Measurements from ENCODE around the gene THSD4. TPM values are rescaled to one million over a fixed set of nuclear protein-coding genes. Genes with fewer than 3 reads are reported as not detected.

The THSD4 gene
- total and polyA plus RNA-seq, 2 donors (not counting 1 experiment from before 2014, with no cell fraction given): 43.1 to 95.5 TPM

GRCh38 chr15:71753346-71753745, 638.1 kb downstream of the THSD4 start:
- H3K4me2 ChIP-seq (ENCODE audit: extremely low read depth, insufficient read depth, low read length): no peak overlapping the region

DNA sequence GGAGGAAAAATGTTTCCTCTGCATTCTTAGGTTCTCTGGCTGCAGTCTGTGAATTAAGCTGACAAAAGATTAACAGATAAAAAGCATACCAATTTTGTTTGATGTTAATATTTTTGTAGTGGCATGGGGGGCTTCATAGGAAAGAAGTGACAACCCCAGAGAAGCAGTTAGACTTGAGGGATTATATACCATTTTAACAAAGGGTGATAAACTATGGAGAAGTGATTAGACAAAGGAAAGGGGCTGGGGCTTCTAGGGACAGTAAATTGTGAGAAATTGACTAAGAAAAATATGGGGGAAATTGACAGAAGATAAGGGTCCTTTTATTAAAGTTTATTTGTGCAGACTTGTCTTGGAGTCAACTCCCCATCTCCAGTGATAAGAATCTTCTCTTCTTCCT, 639.4 kb downstream of the THSD4 start:
- H4K20me1 ChIP-seq (ENCODE audit: control insufficient read depth, extremely low read depth, insufficient read depth, low read length): no peaks in the 10 kb centered on the region
- H3K79me2 ChIP-seq (ENCODE audit: control insufficient read depth, insufficient read depth, low read length): no peaks in the 10 kb centered on the region
- no peak overlapping the region for H2AFZ ChIP-seq (ENCODE audit: low read length)
- H3K4me2 ChIP-seq (ENCODE audit: extremely low read depth, insufficient read depth, low read length): no peak overlapping the region
- no peaks in the 10 kb centered on the region for H3K9me3 ChIP-seq (ENCODE audit: control insufficient read depth, insufficient read depth, low read depth, low read length)
- H3K27me3 ChIP-seq (ENCODE audit: control insufficient read depth, insufficient read depth, low read length): no peaks in the 10 kb centered on the region
- no peaks in the 10 kb centered on the region for H3K36me3 ChIP-seq (ENCODE audit: control insufficient read depth, insufficient read depth, low read length)
- TF ChIP-seq EZH2 (IDR thresholded peaks at IDR 0.05; ENCODE audit: low read length, missing control alignments): no peak
- TF ChIP-seq, protein P1, sequence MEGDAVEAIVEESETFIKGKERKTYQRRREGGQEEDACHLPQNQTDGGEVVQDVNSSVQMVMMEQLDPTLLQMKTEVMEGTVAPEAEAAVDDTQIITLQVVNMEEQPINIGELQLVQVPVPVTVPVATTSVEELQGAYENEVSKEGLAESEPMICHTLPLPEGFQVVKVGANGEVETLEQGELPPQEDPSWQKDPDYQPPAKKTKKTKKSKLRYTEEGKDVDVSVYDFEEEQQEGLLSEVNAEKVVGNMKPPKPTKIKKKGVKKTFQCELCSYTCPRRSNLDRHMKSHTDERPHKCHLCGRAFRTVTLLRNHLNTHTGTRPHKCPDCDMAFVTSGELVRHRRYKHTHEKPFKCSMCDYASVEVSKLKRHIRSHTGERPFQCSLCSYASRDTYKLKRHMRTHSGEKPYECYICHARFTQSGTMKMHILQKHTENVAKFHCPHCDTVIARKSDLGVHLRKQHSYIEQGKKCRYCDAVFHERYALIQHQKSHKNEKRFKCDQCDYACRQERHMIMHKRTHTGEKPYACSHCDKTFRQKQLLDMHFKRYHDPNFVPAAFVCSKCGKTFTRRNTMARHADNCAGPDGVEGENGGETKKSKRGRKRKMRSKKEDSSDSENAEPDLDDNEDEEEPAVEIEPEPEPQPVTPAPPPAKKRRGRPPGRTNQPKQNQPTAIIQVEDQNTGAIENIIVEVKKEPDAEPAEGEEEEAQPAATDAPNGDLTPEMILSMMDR (conservative IDR thresholded peaks at IDR 0.05 in 1 of 2, IDR thresholded peaks at IDR 0.05 in 1 of 2; ENCODE audit: low read depth in 1 of 2, low read length in 2 of 2): no peak
- DNase-seq (ENCODE audit: low read depth in 2 of 2): no peak
- H3K4me1 ChIP-seq (ENCODE audit: control insufficient read depth, extremely low read depth, insufficient read depth, low read length): no peaks in the 10 kb centered on the region
- no peak overlapping the region for H3K4me3 ChIP-seq (replicated peaks in 1 of 4; ENCODE audit: control extremely low read depth in 1 of 4, insufficient read depth in 1 of 4, low read depth in 3 of 4, low read length in 4 of 4)
- H3K9ac ChIP-seq (ENCODE audit: insufficient read depth, low read length): no peak overlapping the region
- H3K27ac ChIP-seq (ENCODE audit: insufficient read depth, low read length): no peak overlapping the region

More at GRCh38 chr15:71753346-71753745, 638.1 kb downstream of the THSD4 start:
- Histone ChIP-seq H3K4me3 (replicated peaks in 1 of 4; ENCODE audit: control extremely low read depth in 1 of 4, insufficient read depth in 1 of 4, low read depth in 3 of 4, low read length in 4 of 4) (no peak overlapping the region), H3K79me2 (ENCODE audit: control insufficient read depth, insufficient read depth, low read length) (no peaks in the 10 kb centered on the region), H3K9me3 (ENCODE audit: control insufficient read depth, insufficient read depth, low read depth, low read length) (no peaks in the 10 kb centered on the region), H3K27me3 (ENCODE audit: control insufficient read depth, insufficient read depth, low read length) (no peaks in the 10 kb centered on the region), H3K27ac (ENCODE audit: insufficient read depth, low read length) (peak overlapping the region; percentile 29), H4K20me1 (ENCODE audit: control insufficient read depth, extremely low read depth, insufficient read depth, low read length) (no peaks in the 10 kb centered on the region), H3K36me3 (ENCODE audit: control insufficient read depth, insufficient read depth, low read length) (no peaks in the 10 kb centered on the region), H3K4me1 (ENCODE audit: control insufficient read depth, extremely low read depth, insufficient read depth, low read length) (no peaks in the 10 kb centered on the region), H2AFZ (ENCODE audit: low read length) (no peak overlapping the region), H3K9ac (ENCODE audit: insufficient read depth, low read length) (no peak overlapping the region)
- TF ChIP-seq, protein P1 (conservative IDR thresholded peaks at IDR 0.05 in 1 of 2, IDR thresholded peaks at IDR 0.05 in 1 of 2; ENCODE audit: low read depth in 1 of 2, low read length in 2 of 2): no peak
- TF ChIP-seq EZH2 (IDR thresholded peaks at IDR 0.05; ENCODE audit: low read length, missing control alignments): no peak
- DNase-seq (ENCODE audit: low read depth in 2 of 2): peak; percentile 12 to 30

GRCh38 chr15:71755092-71755970, 640.1 kb downstream of the THSD4 start:
- Histone ChIP-seq H3K4me3 (replicated peaks in 1 of 4; ENCODE audit: control extremely low read depth in 1 of 4, insufficient read depth in 1 of 4, low read depth in 3 of 4, low read length in 4 of 4) (no peak overlapping the region), H4K20me1 (ENCODE audit: control insufficient read depth, extremely low read depth, insufficient read depth, low read length) (no peaks in the 10 kb centered on the region), H3K9me3 (ENCODE audit: control insufficient read depth, insufficient read depth, low read depth, low read length) (no peaks in the 10 kb centered on the region), H3K9ac (ENCODE audit: insufficient read depth, low read length) (no peak overlapping the region), H3K4me1 (ENCODE audit: control insufficient read depth, extremely low read depth, insufficient read depth, low read length) (no peaks in the 10 kb centered on the region), H3K36me3 (ENCODE audit: control insufficient read depth, insufficient read depth, low read length) (peaks cover 2% of the 10 kb centered on the region), H2AFZ (ENCODE audit: low read length) (no peak overlapping the region), H3K27ac (ENCODE audit: insufficient read depth, low read length) (no peak overlapping the region), H3K79me2 (ENCODE audit: control insufficient read depth, insufficient read depth, low read length) (no peaks in the 10 kb centered on the region), H3K27me3 (ENCODE audit: control insufficient read depth, insufficient read depth, low read length) (no peaks in the 10 kb centered on the region), H3K4me2 (ENCODE audit: extremely low read depth, insufficient read depth, low read length) (no peak overlapping the region)
- TF ChIP-seq, protein P1 (conservative IDR thresholded peaks at IDR 0.05 in 1 of 2, IDR thresholded peaks at IDR 0.05 in 1 of 2; ENCODE audit: low read depth in 1 of 2, low read length in 2 of 2): no peak
- TF ChIP-seq EZH2 (IDR thresholded peaks at IDR 0.05; ENCODE audit: low read length, missing control alignments): no peak
- DNase-seq (ENCODE audit: low read depth in 2 of 2): no peak

Measured in fibroblast of lung (primary cell).